Measurements from ENCODE around the gene CXCR5.
"Not testable (repeated sequence)": the region's sequence is repeated elsewhere in the genome, so short reads cannot be mapped to it uniquely, and the experiment has no call there.

CXCR5 gene

GRCh38 chr11:118883368-118884071, at the start of gene CXCR5:
Gene CXCR5 (plus strand): TSS chr11:118883892. CDS start chr11:118883942, 50 bp downstream.
- DNase-seq, result no peak

GRCh38 chr11:118834427-118835028, 49.2 kb upstream of the CXCR5 start:
- DNase-seq, result no peak

GRCh38 chr11:118837868-118838267, 45.8 kb upstream of the CXCR5 start:
- DNase-seq, result no peak

- no peak for DNase-seq
These were observed 44.7 kb upstream of the CXCR5 start for GRCh38 chr11:118838905-118839553.

- DNase-seq, result no peak
These were observed 42.0 kb upstream of the CXCR5 start for GRCh38 chr11:118841469-118842242.

GRCh38 chr11:118842369-118842768, 41.3 kb upstream of the CXCR5 start:
- no peak for DNase-seq

GRCh38 chr11:118842843-118843242, 40.8 kb upstream of the CXCR5 start:
- not testable (repeated sequence) for DNase-seq

GRCh38 chr11:118843565-118843964, 40.1 kb upstream of the CXCR5 start:
- DNase-seq, result no peak

GRCh38 chr11:118845369-118845768, 38.3 kb upstream of the CXCR5 start:
- DNase-seq, result no peak

- DNase-seq, result no peak
These were observed 37.3 kb upstream of the CXCR5 start for GRCh38 chr11:118846181-118846935.

GRCh38 chr11:118849825-118850224, 33.9 kb upstream of the CXCR5 start:
- DNase-seq, result no peak

GRCh38 chr11:118851970-118852369, 31.7 kb upstream of the CXCR5 start:
- DNase-seq, result no peak

- DNase-seq, result no peak
These were observed 30.0 kb upstream of the CXCR5 start for GRCh38 chr11:118853678-118854077.

- peak in 1 of 2 experiments; percentile 10 for DNase-seq
These were observed 27.4 kb upstream of the CXCR5 start for GRCh38 chr11:118856314-118856713.

GRCh38 chr11:118857385-118857784, 26.3 kb upstream of the CXCR5 start:
- DNase-seq, result no peak

GRCh38 chr11:118859973-118860372, 23.7 kb upstream of the CXCR5 start:
- DNase-seq, result no peak

GRCh38 chr11:118868659-118869058, 15.0 kb upstream of the CXCR5 start:
- no peak for DNase-seq

GRCh38 chr11:118870396-118871343, 13.0 kb upstream of the CXCR5 start:
- DNase-seq, result peak; percentile 22 to 35

- DNase-seq, result no peak
These were observed 11.3 kb upstream of the CXCR5 start for GRCh38 chr11:118872403-118872821.

GRCh38 chr11:118873804-118874203, 9.9 kb upstream of the CXCR5 start:
- no peak for DNase-seq

GRCh38 chr11:118876286-118876685, 7.4 kb upstream of the CXCR5 start:
- DNase-seq, result no peak
